ENCODE measurements around the gene RALY.

Gene RALY

DNA sequence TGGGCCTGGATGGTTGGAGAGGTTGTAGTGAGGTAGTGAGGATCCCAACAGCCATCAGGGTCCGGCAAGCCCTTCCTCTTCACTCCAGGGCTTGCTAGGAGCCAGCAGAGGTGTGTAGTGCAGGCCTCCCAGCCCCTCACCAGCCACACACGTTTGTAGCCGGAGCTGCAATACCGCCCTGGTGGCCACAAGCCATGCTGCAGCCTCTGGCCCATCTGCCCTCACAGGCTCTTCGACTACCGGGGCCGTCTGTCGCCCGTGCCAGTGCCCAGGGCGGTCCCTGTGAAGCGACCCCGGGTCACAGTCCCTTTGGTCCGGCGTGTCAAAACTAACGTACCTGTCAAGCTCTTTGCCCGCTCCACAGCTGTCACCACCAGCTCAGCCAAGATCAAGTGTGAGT, 81.9 kb downstream of the RALY start:
- DNase-seq (ENCODE audit: low read depth in 4 of 4, low spot score in 1 of 4) = no peak

GRCh38 chr20:34076952-34077351, 83.2 kb downstream of the RALY start:
- no peak for DNase-seq (ENCODE audit: low read depth in 4 of 4, low spot score in 1 of 4)

DNA sequence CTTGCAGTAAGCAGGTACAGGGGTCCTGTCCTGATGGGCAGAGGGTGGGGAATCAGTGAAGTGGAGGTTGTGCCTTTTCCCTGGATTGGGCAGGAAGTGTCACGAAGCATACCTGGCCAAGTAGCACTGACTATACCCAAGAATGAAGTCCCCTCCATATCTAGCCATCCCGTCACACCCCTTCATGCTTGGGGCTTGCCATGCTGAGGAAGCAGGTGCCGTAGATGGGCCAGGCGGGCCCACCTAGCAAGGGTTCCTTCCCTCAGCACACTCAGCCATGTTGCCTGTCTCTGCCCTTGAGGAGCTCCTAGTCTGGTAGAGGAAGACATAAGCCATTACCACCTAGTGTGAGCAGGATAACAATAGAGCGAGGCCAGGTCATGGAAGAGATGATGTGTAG, 84.8 kb downstream of the RALY start:
- no peak for DNase-seq (ENCODE audit: low read depth in 4 of 4, low spot score in 1 of 4)

DNA sequence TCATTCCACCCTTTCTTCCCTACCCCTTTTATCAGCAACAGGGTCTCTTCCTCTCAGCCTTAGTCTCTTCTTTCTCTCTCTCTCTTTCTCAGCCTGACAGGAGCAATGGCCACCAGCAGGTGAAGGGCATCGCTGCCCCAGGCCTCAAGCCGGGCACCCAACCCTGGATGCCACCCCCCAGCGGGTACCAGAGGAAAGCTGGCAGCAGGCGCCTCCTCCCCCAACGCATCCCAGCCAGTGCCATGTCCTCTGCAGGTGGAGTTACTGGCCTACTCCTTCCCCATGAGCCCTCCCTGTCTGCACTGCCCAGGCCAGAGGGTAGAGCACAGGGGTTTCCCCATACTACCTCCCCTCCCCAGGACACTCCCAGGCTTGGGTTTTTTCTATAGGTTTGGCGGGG, 86.1 kb downstream of the RALY start:
- no peak for DNase-seq (ENCODE audit: low read depth in 4 of 4, low spot score in 1 of 4)

DNA sequence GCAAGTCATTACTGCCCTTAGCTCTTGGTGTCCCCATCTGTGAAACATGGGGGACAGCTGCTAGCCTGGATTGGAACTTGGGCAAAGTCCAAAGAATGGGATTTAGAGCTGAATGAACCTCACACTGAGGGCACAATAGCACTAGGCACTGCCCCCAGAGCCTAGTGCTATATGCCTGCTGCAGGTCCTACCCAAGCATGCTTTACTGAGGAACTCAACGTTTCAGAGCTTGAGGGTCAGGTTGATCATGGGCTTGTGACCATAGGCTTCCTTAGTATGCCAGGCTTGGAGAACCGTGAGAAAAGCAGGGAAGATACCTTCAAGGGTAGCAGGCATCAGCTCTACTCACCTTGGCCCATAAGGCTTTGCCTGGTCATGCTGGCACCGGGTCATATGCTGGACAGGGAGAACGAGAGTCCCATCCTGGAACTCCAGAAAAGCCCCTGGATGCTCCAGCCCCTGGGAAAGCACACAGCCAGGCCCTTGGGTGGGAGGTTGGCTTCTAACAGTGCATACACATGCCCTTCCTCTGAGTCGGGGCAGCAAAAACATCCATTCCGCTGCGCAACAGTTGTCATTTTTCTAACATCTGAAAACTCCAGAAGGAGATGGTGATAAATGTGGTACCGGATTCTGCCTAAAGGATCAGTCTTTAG, 88.6 kb downstream of the RALY start:
- DNase-seq (ENCODE audit: low read depth in 4 of 4, low spot score in 1 of 4) = no peak

GRCh38 chr20:34083137-34083536, 89.4 kb downstream of the RALY start:
- DNase-seq (ENCODE audit: low read depth in 4 of 4, low spot score in 1 of 4) = no peak

DNA sequence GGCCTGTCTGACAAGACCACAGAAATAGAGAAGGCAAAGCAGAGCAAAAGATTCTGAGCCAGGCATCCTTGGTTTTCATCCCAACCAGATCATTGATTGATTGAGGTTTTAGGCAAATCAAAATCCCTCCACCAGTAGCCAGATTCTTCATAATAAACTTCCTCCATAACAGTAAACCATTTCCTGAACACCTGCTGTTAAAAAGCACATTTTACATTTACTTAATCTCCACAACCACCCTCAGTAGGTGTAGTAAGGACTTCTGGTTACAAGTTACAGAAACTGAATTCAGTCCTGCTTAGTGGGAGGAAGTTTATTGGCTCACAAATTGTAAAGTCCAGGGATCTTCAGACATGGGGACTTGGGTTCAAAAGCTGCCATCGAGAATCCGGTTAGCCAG, 90.1 kb downstream of the RALY start:
- no peak for DNase-seq (ENCODE audit: low read depth in 4 of 4, low spot score in 1 of 4)

DNA sequence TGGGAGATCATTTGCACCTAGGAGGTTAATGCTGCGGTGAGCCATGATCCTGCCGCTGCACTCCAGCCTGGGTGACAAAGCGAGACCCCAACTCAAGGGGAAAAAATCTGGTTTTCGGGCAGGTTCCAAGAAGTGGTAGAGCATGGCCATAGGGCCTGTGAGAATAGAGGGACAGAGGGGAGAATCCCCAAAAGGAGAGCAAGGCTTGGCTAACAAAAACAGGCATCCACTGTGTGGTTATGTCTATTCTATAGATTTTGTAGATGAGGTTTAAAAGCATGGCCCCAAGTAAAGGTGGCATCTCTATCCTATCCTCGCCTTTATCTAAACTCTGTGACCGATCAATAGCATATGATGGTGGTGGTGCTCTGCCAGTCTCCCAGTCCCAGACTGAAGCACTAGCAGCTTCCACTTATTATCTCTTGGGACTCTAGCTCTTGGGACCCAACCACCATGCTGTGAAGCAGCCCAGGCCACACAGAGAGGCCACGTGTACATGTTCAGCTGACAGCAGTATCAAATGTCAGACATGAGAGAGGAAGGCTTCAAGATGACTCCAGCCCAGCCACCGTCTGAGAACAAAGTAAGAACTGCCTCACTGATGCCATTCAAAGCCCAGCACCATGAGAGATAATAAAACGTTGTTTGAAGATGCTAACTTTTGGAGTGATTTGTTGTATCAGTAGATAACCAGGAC, 90.7 kb downstream of the RALY start:
- no peak for DNase-seq (ENCODE audit: low read depth in 4 of 4, low spot score in 1 of 4)

GRCh38 chr20:34085544-34086040, 91.9 kb downstream of the RALY start:
- DNase-seq (ENCODE audit: low read depth in 4 of 4, low spot score in 1 of 4) = no peak

- DNase-seq (ENCODE audit: low read depth in 4 of 4, low spot score in 1 of 4) = no peak
These were observed 94.8 kb downstream of the RALY start for GRCh38 chr20:34088305-34089174.

GRCh38 chr20:34089175-34089479, 95.4 kb downstream of the RALY start:
- DNase-seq (ENCODE audit: low read depth in 4 of 4, low spot score in 1 of 4) = no peak

DNA sequence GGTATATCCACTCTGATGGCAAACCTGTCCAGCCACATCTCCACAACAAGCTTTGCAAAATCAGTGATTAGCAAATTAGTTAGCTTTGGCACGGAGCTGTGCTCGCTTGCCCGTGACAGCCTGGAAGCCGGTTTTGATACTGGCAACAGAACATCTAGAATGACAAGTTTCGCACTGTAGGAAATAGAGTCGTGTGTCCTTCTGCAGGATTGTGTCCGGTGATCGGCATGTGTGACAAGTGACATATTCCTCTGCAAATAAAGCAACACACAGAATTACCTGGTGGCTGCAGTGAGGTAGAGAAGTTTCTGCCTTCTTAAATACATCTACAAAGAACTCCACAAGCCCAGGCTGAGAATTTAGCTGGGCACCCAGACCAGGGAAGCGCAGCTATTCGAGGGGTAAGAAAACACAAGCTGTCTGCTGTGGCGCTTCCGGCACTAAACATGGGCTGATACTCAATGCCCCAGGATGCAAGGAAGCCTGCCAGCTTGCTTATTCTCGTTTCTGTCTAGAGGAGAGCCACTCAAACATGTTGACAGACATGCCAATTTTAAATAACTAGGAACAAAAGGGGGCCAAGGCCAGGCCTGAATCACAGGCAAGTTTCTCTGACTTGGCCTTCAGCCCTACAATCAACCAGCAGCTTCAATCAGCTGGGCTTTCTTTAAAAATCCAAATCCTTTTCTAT, 96.1 kb downstream of the RALY start:
- DNase-seq (ENCODE audit: low read depth in 4 of 4, low spot score in 1 of 4) = no peak

DNA sequence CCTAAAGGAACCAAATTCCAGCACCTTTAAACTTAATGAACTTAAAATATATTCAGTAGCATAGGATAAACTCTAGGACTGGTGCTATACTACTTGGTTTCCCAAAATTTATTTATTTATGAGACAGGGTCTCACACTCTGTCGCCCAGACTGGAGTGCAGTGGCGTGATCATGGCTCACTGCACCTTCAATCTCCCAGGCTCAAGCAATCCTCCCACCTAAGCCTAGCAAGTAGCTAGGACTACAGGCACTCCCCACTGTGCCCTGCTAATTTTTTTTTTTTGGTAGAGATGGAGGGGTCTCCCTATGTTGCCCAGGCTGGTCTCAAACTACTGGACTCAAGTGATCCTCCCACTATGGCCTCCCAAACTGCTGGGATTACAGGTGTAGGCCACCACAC, 96.9 kb downstream of the RALY start:
- DNase-seq (ENCODE audit: low read depth in 4 of 4, low spot score in 1 of 4) = no peak

- no peak for DNase-seq (ENCODE audit: low read depth in 4 of 4, low spot score in 1 of 4)
These were observed 98.0 kb downstream of the RALY start for GRCh38 chr20:34091637-34092200.

- no peak for DNase-seq (ENCODE audit: low read depth in 4 of 4, low spot score in 1 of 4)
These were observed 100.2 kb downstream of the RALY start for GRCh38 chr20:34093895-34094294.

DNA sequence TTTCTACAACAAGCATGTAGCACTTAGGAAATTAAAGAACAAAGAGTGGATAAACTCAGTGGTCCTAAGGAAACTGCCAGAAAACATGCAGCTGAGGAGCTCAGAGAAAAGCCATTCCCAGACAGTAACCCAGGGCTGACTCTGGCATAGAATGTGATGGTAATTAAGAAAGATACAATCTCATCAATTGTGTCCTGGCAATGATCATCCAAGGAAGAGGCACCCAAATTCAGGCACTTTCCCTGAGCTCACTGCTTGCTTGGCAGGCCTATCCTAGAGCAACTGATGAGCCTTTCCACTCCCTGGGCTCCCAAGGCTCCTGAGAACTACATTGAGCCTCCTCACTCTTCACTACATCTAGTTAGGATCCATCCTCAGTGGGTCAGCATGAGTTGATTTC, 102.1 kb downstream of the RALY start:
- no peak for DNase-seq (ENCODE audit: low read depth in 4 of 4, low spot score in 1 of 4)

- no peak for DNase-seq (ENCODE audit: low read depth in 4 of 4, low spot score in 1 of 4)
These were observed 103.2 kb downstream of the RALY start for GRCh38 chr20:34096699-34097444.

DNA sequence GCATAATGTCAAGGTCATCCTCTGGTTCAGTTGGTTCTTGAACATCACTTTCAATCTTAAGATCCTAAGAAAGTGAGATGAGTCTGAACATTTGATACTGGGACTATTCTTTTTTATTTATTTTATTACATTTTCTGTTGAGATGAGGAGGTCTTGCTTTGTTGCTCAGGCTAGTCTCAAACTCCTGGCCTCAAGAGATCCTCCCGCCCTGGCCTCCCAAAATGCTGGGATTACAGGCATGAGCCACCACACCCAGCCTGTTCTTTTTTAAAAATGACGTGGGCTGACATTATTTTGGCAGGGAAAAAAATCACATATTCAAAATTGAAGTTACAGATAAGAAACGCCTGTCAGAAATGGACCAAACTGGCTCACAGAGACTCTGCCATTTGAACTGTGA, 104.9 kb downstream of the RALY start:
- no peak for DNase-seq (ENCODE audit: low read depth in 4 of 4, low spot score in 1 of 4)

- DNase-seq (ENCODE audit: low read depth in 4 of 4, low spot score in 1 of 4) = no peak
These were observed 106.0 kb downstream of the RALY start for GRCh38 chr20:34099675-34100074.

DNA sequence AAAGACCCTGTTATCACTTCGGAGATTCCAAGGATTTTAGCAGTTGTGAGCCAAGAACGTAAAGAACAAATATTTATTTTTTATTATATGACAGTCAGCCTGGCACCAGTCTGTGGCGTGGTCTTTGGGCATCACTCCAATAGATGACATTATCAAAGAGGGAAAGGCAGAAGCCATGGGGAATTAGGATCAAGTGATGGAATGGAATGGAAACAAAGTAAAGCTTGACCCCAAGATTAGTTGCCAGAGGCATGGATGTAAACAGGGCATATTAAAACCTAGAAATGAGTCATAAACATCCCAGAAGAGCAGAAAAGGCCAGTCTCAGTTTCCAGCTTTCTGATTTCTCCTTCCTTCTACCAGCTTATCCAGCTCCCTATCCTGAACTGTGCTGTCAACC, 106.9 kb downstream of the RALY start:
- no peak for DNase-seq (ENCODE audit: low read depth in 4 of 4, low spot score in 1 of 4)

- no peak for DNase-seq (ENCODE audit: low read depth in 4 of 4, low spot score in 1 of 4)
These were observed 108.6 kb downstream of the RALY start for GRCh38 chr20:34102342-34102741.
